BJ (cell line): ENCODE data around the gene MED14. TPM values are rescaled to one million over a fixed set of nuclear protein-coding genes. Genes with fewer than 3 reads are reported as not detected.

Source experiments
- CTCF ChIA-PET: fragments of 350-600 bp; formaldehyde crosslinking; extraction: SDS; loops from one replicate; lab custom pipeline; 2021; ENCODE audit warnings: antibody characterized with exemption, inconsistent platforms; lab: Yijun Ruan, JAX
- POLR2A ChIA-PET: fragments of 300-600 bp; sonication (Branson Sonifier 250); formaldehyde crosslinking; extraction: SDS; loops from one replicate; lab custom pipeline; 2021; ENCODE audit warnings: antibody characterized with exemption; lab: Charles Lee
- DNase-seq: peaks from one replicate; pipeline ENCODE4 v3.0.0-alpha.2; 2011; ENCODE audit warnings: low read depth
- H3K27me3 ChIP-seq: 2 replicates; pipeline ENCODE4 v1.6.0; 2011; ENCODE audit warnings: low read length; ENCODE audit not compliant: control insufficient read depth, insufficient read depth
- H3K36me3 ChIP-seq: 2 replicates; pipeline ENCODE4 v1.5.1; 2011; ENCODE audit warnings: low read length; ENCODE audit not compliant: control insufficient read depth, insufficient read depth
- H3K4me3 ChIP-seq: 2 replicates; pipeline ENCODE4 v1.5.1; 2011; ENCODE audit warnings: low read depth, mild to moderate bottlenecking, control low read depth, low read length
- polyA plus RNA-seq: library from polyadenylated mRNA; depleted of rRNA; stranded (reverse); fragments of >200 nt; gene quantifications from 2 replicates; pipeline ENCODE4 v1.2.3, GENCODE V29; 2011
- TF ChIP-seq, protein P1 (sequence below): IDR thresholded peaks from 2 replicates; pipeline ENCODE4 v1.5.1; 2011; ENCODE audit warnings: low read depth, mild to moderate bottlenecking, control low read depth, inconsistent platforms, low read length, moderate library complexity; ENCODE audit not compliant: insufficient read depth

Gene MED14
- polyA plus RNA-seq, 1 experiment, result 25.9 TPM

GRCh38 chrX:40709395-40709794 lies 25.9 kb downstream of the MED14 start:
- POLR2A ChIA-PET, result no interaction called here
- H3K36me3 ChIP-seq, result no peaks in the 10 kb centered on the region

DNA sequence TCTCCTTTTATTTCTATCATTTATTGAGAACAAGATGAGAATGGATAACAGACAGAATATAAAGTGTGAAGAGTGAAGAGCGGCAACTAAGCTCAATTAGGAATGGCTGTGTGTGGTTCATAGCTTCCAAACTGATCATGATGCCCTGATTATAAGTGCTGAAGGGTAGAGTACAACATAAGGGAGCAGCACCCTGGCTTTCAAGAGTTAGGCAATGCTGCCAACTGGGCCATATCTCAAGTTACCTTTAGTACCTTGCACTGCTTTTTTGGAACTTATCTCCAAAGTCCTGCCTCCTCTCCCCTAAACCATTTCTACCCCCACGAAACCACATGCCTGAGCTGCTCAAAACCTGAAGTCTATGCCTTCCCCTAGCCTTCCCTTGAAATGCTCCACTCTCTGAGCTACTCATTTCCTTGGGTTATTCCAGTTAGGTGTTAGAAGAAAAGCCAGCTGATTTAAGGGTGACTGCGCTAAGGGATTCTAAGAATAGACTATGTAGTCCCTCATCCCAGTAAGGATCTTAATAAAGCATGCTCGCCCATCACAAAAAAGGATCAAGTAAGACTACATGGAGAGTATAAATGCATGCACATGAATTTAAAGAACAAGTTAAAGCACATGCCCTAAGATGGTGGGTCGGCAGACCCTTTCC lies 29.6 kb downstream of the MED14 start:
- Histone ChIP-seq H3K27me3 (no peaks in the 10 kb centered on the region), H3K36me3 (no peaks in the 10 kb centered on the region), H3K4me3 (no peak overlapping the region)
- ChIA-PET POLR2A (no interaction called here), CTCF (no interaction called here)
- TF ChIP-seq, protein P1, sequence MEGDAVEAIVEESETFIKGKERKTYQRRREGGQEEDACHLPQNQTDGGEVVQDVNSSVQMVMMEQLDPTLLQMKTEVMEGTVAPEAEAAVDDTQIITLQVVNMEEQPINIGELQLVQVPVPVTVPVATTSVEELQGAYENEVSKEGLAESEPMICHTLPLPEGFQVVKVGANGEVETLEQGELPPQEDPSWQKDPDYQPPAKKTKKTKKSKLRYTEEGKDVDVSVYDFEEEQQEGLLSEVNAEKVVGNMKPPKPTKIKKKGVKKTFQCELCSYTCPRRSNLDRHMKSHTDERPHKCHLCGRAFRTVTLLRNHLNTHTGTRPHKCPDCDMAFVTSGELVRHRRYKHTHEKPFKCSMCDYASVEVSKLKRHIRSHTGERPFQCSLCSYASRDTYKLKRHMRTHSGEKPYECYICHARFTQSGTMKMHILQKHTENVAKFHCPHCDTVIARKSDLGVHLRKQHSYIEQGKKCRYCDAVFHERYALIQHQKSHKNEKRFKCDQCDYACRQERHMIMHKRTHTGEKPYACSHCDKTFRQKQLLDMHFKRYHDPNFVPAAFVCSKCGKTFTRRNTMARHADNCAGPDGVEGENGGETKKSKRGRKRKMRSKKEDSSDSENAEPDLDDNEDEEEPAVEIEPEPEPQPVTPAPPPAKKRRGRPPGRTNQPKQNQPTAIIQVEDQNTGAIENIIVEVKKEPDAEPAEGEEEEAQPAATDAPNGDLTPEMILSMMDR, result no peak
- DNase-seq, result no peak

More at GRCh38 chrX:40709395-40709794, 25.9 kb downstream of the MED14 start:
- no peak for DNase-seq
- TF ChIP-seq, protein P1, result no peak
- CTCF ChIA-PET, result no interaction called here
- Histone ChIP-seq H3K4me3 (no peak overlapping the region), H3K27me3 (no peaks in the 10 kb centered on the region)

GRCh38 chrX:40700640-40701342 lies 34.6 kb downstream of the MED14 start:
- Histone ChIP-seq H3K27me3 (no peaks in the 10 kb centered on the region), H3K4me3 (no peak overlapping the region), H3K36me3 (no peaks in the 10 kb centered on the region)
- no peak for DNase-seq
- POLR2A ChIA-PET, result no interaction called here
- CTCF ChIA-PET, result interaction anchor here (1.0 kb wide), 1 partner anchor 147 kb away, joined by 3 read pairs; no protein-coding TSS in a partner anchor
- TF ChIP-seq, protein P1, result no peak

DNA sequence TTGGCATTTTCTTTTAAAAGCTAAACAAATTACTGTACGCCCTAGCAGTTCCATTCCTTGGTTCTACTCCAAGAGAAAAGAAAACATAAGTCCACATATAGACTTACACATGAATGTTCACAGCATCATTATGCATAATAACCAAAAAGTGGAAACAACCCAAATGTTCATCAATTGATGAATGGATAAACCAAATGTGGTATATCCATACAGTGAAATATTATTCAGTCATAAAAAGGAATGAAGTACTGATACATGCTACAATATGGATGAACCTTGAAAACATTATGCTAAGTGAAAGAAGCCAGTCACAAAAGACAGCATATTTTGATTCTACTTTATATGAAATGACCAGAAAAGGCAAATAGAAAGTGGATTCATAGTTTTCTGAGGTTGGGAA lies 36.5 kb downstream of the MED14 start:
- ChIA-PET CTCF (no interaction called here), POLR2A (no interaction called here)
- DNase-seq, result no peak

DNA sequence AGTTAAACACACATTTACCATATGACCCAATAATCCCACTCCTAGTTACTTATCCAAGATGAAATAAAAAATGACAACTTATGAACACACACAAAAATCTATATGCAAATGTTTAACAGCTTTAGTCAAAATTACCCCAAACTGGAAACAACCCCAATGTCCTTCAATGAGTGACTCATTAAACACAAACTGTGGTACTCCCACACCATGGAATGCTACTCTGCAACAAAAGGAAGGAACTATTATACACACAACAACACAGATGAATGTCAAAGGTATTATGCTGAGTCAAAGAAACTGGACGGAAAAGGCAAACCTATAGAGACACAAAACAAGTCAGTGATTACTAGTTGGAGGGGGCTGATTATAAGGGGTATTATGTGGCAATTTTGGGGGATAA lies 40.5 kb downstream of the MED14 start:
- TF ChIP-seq, protein P1, result no peak
- CTCF ChIA-PET, result interaction anchor here (2.7 kb wide), 1 partner anchor 99 kb away, joined by 7 read pairs; no protein-coding TSS in a partner anchor
- no peaks in the 10 kb centered on the region for H3K36me3 ChIP-seq
- no peak for DNase-seq
- H3K4me3 ChIP-seq, result no peak overlapping the region
- no peaks in the 10 kb centered on the region for H3K27me3 ChIP-seq
- POLR2A ChIA-PET, result no interaction called here

More for the DNA sequence above, 36.5 kb downstream of the MED14 start:
- Histone ChIP-seq H3K4me3 (no peak overlapping the region), H3K36me3 (no peaks in the 10 kb centered on the region), H3K27me3 (no peaks in the 10 kb centered on the region)
- TF ChIP-seq, protein P1, result no peak
